Adipose tissue (tissue), 3 donors: ENCODE results near the gene ZNF512B. TPM values are rescaled to one million over a fixed set of nuclear protein-coding genes. Genes with fewer than 3 reads are reported as not detected.
"Not testable (repeated sequence)": the region's sequence is repeated elsewhere in the genome, so short reads cannot be mapped to it uniquely, and the experiment has no call there.

Experiments used
- H3K27ac ChIP-seq: one replicate; pipeline ENCODE4 v1.5.1; 2013; ENCODE audit warnings: low read depth, low read length
- WGBS, 3 donors: extraction: QIAGEN DNeasy Blood & Tissue Kit; methylation state at CpG; one replicate each; pipeline ENCODE4 v1.1.7; 2013; 5-methylcytosine and 5-hydroxymethylcytosine counted together
- polyA plus RNA-seq, 3 donors: library from polyadenylated mRNA; stranded (reverse); fragments of 200-250 nt; gene quantifications; one replicate each; pipeline ENCODE4 v1.2.3, GENCODE V29; 2013
- donor health status: healthy with polysubstance abuse.
- donor health status: Bipolar disorder and iron deficiency.
- donor health status: healthy.

Gene ZNF512B
- 10 to 100 TPM in 1 of 3 donors, 1 to 10 TPM in 2; 7.4 to 10.2 (median 9.1) TPM for polyA plus RNA-seq

- WGBS, 3 donors: 4 to 7% (median 7%) methylated on average over 25 to 51 of the region's 73 CpGs
- no peak within 1 kb of the TSS for H3K27ac ChIP-seq
Measured at GRCh38 chr20:63969838-63970713, at the start of gene ZNF512B. Gene ZNF512B, minus strand, starts transcription at chr20:63969930. Its CDS starts 1,980 bp downstream, at chr20:63967950.

GRCh38 chr20:64015635-64016034 lies 45.9 kb upstream of the ZNF512B start:
- no peak overlapping the region for H3K27ac ChIP-seq
- WGBS, 3 donors: 80 to 83% (median 82%) methylated on average over 2 of the region's 2 CpGs

GRCh38 chr20:64012385-64013154 lies 42.8 kb upstream of the ZNF512B start:
- not testable (repeated sequence) for H3K27ac ChIP-seq
- 85 to 94% (median 90%) methylated on average over 9 to 11 of the region's 20 CpGs for WGBS, 3 donors

- no peak overlapping the region for H3K27ac ChIP-seq
- WGBS, 3 donors: 95 to 97% (median 97%) methylated on average over 16 of the region's 16 CpGs
Measured at GRCh38 chr20:64011366-64011779, 41.6 kb upstream of the ZNF512B start.

GRCh38 chr20:64010711-64011237 lies 41.0 kb upstream of the ZNF512B start:
- 79 to 92% (median 90%) methylated on average over 8 of the region's 8 CpGs for WGBS, 3 donors
- H3K27ac ChIP-seq: no peak overlapping the region

- no peak overlapping the region for H3K27ac ChIP-seq
- 86 to 92% (median 89%) methylated on average over 13 of the region's 13 CpGs for WGBS, 3 donors
Measured at GRCh38 chr20:64009811-64010387, 40.2 kb upstream of the ZNF512B start.

- 84 to 98% (median 92%) methylated on average over 3 of the region's 3 CpGs for WGBS, 3 donors
- H3K27ac ChIP-seq: no peak overlapping the region
Measured at GRCh38 chr20:64006902-64007301, 37.2 kb upstream of the ZNF512B start.

GRCh38 chr20:64006490-64006889 lies 36.8 kb upstream of the ZNF512B start:
- WGBS, 3 donors: 78 to 84% (median 81%) methylated on average over 10 of the region's 10 CpGs
- H3K27ac ChIP-seq: no peak overlapping the region

GRCh38 chr20:64005394-64005793 lies 35.7 kb upstream of the ZNF512B start:
- no peak overlapping the region for H3K27ac ChIP-seq
- WGBS, 3 donors: 79 to 81% (median 79%) methylated on average over 6 of the region's 6 CpGs

- no peak overlapping the region for H3K27ac ChIP-seq
- 74 to 78% (median 78%) methylated on average over 7 of the region's 7 CpGs for WGBS, 3 donors
Measured at GRCh38 chr20:64003960-64004725, 34.4 kb upstream of the ZNF512B start.

- 59 to 83% (median 76%) methylated on average over 11 of the region's 11 CpGs for whole genome bisulfite sequencing, 3 donors
- no peak overlapping the region for H3K27ac ChIP-seq
Measured at GRCh38 chr20:64001607-64002011, 31.9 kb upstream of the ZNF512B start.

GRCh38 chr20:64000906-64001305 lies 31.2 kb upstream of the ZNF512B start:
- 87 to 94% (median 90%) methylated on average over 11 to 12 of the region's 12 CpGs for WGBS, 3 donors
- no peak overlapping the region for H3K27ac ChIP-seq

GRCh38 chr20:63982937-63983336 lies 13.2 kb upstream of the ZNF512B start:
- H3K27ac ChIP-seq: no peak overlapping the region
- WGBS, 3 donors: 90 to 91% (median 90%) methylated on average over 14 of the region's 14 CpGs

- 0 to 2% (median 1%) methylated on average over 73 to 75 of the region's 75 CpGs for WGBS, 3 donors
- no peak within 1 kb of the TSS for H3K27ac ChIP-seq
Measured at GRCh38 chr20:63980806-63981728, 11.3 kb upstream of the ZNF512B start, which contains the start of gene PRPF6. Gene PRPF6, plus strand, starts transcription at chr20:63981132. Its CDS starts 114 bp downstream, at chr20:63981246.

- 55 to 63% (median 61%) methylated on average over 15 of the region's 15 CpGs for WGBS, 3 donors
- no peak overlapping the region for H3K27ac ChIP-seq
Measured at GRCh38 chr20:63980317-63980805, 10.6 kb upstream of the ZNF512B start.

- no peak within 1 kb of the TSS for H3K27ac ChIP-seq
Measured at GRCh38 chr20:63979557-63980316, 10.0 kb upstream of the ZNF512B start, which contains the start of gene SAMD10. Gene SAMD10, minus strand, starts transcription at chr20:63979642. Its CDS starts 175 bp downstream, at chr20:63979467.

More at GRCh38 chr20:63979557-63980316, 10.0 kb upstream of the ZNF512B start, which contains the start of gene SAMD10:
- whole genome bisulfite sequencing, 3 donors: 1 to 3% (median 2%) methylated on average over 33 to 52 of the region's 52 CpGs
